ENCODE measurements around the gene ASTN1. TPM values are rescaled to one million over a fixed set of nuclear protein-coding genes. Genes with fewer than 3 reads are reported as not detected.

Gene ASTN1
- total and polyA plus RNA-seq, 12 donors, result 0.14 to 0.88 (median 0.34) TPM

GRCh38 chr1:177181631-177182291 is 17.2 kb upstream of the ASTN1 start:
- H3K36me3 ChIP-seq, result no peaks in the 10 kb centered on the region
- intact Hi-C loops (cut with DNase I), result loop anchor here in 9 of 10 donors (1.0 to 5.0 kb wide), 4 partner anchors 283 to 285 kb away; no protein-coding TSS in a partner anchor
- TF ChIP-seq CTCF (IDR thresholded peaks at IDR 0.05), result peak; percentile 74 to 86 (median 82)
- 1 to 2% methylated on average over 32 of the region's 32 CpGs for WGBS, 2 donors
- peaks cover 0 to 8% (median 0%) of the 10 kb centered on the region in 9 donors for H3K4me1 ChIP-seq
- DNase-seq (peak; percentile 52), ATAC-seq (peak; percentile 71 to 92 (median 86))
- peaks cover 0 to 45% (median 29%) of the 10 kb centered on the region in 7 donors for H3K27me3 ChIP-seq
- H3K9me3 ChIP-seq, result peaks cover 0 to 3% (median 0%) of the 10 kb centered on the region in 11 donors
- H3K4me3 ChIP-seq, result peak overlapping the region in 8 of 10 donors; percentile 1 to 39 (median 20)
- H3K27ac ChIP-seq, result no peak overlapping the region

DNA sequence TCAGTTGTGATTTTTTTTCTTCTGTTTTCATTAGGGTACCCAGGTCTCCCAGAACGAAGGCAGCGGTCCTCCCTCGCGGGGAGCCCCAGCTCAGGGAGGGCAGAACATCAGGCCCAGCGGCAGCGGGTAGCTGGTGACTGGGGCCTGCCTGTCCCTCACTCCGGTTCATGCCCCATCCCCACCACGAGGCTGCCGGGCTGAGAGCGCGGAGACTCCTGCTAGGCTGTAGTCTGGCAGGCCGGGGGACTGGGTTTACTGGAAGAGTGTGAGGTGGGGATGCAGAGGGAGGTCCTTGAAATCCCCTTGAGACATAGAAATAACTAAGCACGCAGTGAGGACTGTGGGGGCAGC is 16.7 kb upstream of the ASTN1 start:
- H3K4me1 ChIP-seq, result peaks cover 0 to 8% (median 0%) of the 10 kb centered on the region in 9 donors
- WGBS, 2 donors, result 39 to 44% methylated on average over 13 of the region's 13 CpGs
- peaks cover 0 to 5% (median 0%) of the 10 kb centered on the region in 11 donors for H3K9me3 ChIP-seq
- H3K27ac ChIP-seq, result no peak overlapping the region
- intact Hi-C loops (cut with DNase I), result loop anchor here in 6 of 10 donors (1.0 to 5.0 kb wide), 4 partner anchors 282 to 284 kb away; no protein-coding TSS in a partner anchor
- no peaks in the 10 kb centered on the region for H3K36me3 ChIP-seq
- ATAC-seq (peak in 7 of 8 donors; percentile 6 to 54 (median 29)), DNase-seq (no peak)
- no peak for TF ChIP-seq CTCF (IDR thresholded peaks at IDR 0.05)
- H3K4me3 ChIP-seq, result peak overlapping the region in 8 of 10 donors; percentile 1 to 39 (median 20)
- H3K27me3 ChIP-seq, result peaks cover 0 to 48% (median 29%) of the 10 kb centered on the region in 7 donors

GRCh38 chr1:177174921-177175634 is 10.6 kb upstream of the ASTN1 start:
- no peak overlapping the region for H3K4me3 ChIP-seq
- peaks cover 0 to 65% (median 44%) of the 10 kb centered on the region in 7 donors for H3K27me3 ChIP-seq
- peaks cover 0 to 5% (median 0%) of the 10 kb centered on the region in 11 donors for H3K9me3 ChIP-seq
- H3K27ac ChIP-seq, result no peak overlapping the region
- H3K4me1 ChIP-seq, result peaks cover 0 to 14% (median 10%) of the 10 kb centered on the region in 9 donors
- TF ChIP-seq CTCF (IDR thresholded peaks at IDR 0.05), result no peak
- no peak for ATAC-seq
- intact Hi-C loops (cut with DNase I), result no loop called here
- no peak for DNase-seq
- H3K36me3 ChIP-seq, result no peaks in the 10 kb centered on the region
- WGBS, 2 donors, result 74 to 78% methylated on average over 6 of the region's 6 CpGs

DNA sequence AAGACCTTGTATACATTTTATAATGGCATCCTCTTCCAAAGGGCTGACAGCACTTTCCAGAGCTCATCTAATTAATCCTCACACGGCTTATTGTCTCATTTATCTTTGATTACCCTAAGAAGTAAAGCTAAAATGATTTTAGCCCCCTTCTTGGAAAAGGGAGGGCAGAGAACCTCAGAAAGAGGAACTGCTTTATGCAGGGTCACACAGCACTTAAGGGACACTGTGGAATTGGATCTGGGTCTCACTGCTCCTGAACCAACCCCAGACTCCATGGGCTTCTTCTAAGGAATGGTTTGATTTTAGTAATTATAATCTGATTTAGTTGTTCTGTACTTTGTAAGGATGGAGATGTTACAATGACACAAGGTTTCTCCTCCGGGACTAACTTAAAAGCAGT is 9.5 kb upstream of the ASTN1 start:
- intact Hi-C loops (cut with DNase I), result no loop called here
- no peak overlapping the region for H3K4me3 ChIP-seq
- ATAC-seq, result no peak
- peaks cover 0 to 5% (median 0%) of the 10 kb centered on the region in 11 donors for H3K9me3 ChIP-seq
- peaks cover 0 to 65% (median 50%) of the 10 kb centered on the region in 7 donors for H3K27me3 ChIP-seq
- peaks cover 0 to 14% (median 10%) of the 10 kb centered on the region in 9 donors for H3K4me1 ChIP-seq
- DNase-seq, result no peak
- 79 to 80% methylated on average over 2 of the region's 2 CpGs for WGBS, 2 donors
- H3K36me3 ChIP-seq, result no peaks in the 10 kb centered on the region
- no peak for TF ChIP-seq CTCF (IDR thresholded peaks at IDR 0.05)
- H3K27ac ChIP-seq, result no peak overlapping the region
